Measurements from ENCODE around the gene SLIT3. TPM values are rescaled to one million over a fixed set of nuclear protein-coding genes. Genes with fewer than 3 reads are reported as not detected.

SLIT3 gene
- total RNA-seq, 4 donors from 2014 or later = 28.4 to 77.2 (median 63.8) TPM

DNA sequence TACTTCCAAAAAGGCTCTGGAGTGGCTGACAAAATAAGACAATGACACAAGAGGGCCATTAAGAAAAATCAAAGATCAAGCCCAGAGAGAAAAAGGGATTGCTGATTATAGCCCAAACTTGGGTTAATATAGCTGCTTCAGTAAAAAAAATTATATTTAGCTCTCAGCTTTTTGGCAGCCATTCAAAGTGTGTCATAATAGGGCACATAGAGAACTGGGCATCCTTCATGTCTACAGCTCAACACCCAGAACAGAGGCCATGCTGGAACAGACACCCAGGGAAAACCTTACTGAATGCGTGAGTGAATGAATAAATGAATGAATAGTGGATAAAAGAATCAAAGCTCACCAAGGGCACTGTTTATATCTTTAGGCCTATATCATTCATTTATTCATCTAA is 110.1 kb downstream of the SLIT3 start:
- Histone ChIP-seq H3K9me3 (no peaks in the 10 kb centered on the region), H3K4me1 (peaks cover 0 to 9% of the 10 kb centered on the region in 2 donors), H3K27me3 (no peaks in the 10 kb centered on the region), H3K4me3 (replicated peaks in 1 of 3) (no peak overlapping the region), H3K36me3 (no peaks in the 10 kb centered on the region), H3K27ac (no peak overlapping the region)
- TF ChIP-seq POLR2A (IDR thresholded peaks at IDR 0.05) = no peak
- TF ChIP-seq, protein P1, sequence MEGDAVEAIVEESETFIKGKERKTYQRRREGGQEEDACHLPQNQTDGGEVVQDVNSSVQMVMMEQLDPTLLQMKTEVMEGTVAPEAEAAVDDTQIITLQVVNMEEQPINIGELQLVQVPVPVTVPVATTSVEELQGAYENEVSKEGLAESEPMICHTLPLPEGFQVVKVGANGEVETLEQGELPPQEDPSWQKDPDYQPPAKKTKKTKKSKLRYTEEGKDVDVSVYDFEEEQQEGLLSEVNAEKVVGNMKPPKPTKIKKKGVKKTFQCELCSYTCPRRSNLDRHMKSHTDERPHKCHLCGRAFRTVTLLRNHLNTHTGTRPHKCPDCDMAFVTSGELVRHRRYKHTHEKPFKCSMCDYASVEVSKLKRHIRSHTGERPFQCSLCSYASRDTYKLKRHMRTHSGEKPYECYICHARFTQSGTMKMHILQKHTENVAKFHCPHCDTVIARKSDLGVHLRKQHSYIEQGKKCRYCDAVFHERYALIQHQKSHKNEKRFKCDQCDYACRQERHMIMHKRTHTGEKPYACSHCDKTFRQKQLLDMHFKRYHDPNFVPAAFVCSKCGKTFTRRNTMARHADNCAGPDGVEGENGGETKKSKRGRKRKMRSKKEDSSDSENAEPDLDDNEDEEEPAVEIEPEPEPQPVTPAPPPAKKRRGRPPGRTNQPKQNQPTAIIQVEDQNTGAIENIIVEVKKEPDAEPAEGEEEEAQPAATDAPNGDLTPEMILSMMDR (IDR thresholded peaks at IDR 0.05) = no peak
- 94 to 97% methylated on average over 1 of the region's 1 CpG for WGBS, 2 donors
- intact Hi-C loops (cut with DNase I) = no loop called here
- DNase-seq = no peak

DNA sequence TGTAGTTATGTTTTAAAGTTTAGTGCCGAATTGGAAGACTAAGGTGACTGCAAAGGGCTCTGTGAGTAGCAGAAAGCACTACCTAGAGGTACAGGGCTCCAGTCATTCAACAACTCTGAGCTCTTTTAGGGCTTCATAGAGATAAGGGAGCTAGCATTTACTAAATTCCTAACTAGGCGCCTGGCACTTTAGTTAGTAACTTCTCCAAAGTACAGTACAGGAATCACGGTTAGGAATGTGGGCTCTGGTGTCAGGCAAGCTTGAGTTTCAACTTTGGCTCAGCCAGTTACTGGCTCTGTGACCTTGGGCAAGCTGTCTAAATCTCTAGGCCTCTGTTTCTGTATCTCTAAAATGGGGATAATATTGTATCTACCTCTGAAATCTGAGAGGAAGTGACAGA is 115.3 kb downstream of the SLIT3 start:
- intact Hi-C loops (cut with DNase I) = no loop called here
- no peak for DNase-seq
- no peaks in the 10 kb centered on the region for H3K27me3 ChIP-seq

DNA sequence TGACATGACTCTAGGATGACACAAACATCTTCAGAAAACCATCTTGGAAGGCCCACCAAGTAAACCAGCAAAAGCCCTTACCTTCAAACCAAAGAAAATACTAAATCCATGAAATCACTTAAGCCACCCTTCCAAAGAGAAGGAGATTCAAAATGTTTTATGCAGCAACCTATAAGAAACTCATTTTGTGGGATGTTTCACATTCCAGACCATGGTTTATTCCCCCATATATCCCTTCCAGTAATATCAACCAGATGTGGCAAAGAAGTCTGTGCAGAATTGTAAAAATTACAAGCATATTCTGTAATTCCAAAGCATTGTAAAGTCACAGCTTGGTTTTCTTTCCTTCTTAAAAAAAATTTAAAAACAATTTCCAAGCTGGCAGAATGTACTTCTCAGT is 117.4 kb downstream of the SLIT3 start:
- H3K9me3 ChIP-seq = no peaks in the 10 kb centered on the region
- no peaks in the 10 kb centered on the region for H3K36me3 ChIP-seq
- TF ChIP-seq POLR2A (IDR thresholded peaks at IDR 0.05) = no peak
- TF ChIP-seq, protein P1 (IDR thresholded peaks at IDR 0.05) = no peak
- no peak for DNase-seq
- peaks cover 11 to 17% of the 10 kb centered on the region in 2 donors for H3K4me1 ChIP-seq
- no peaks in the 10 kb centered on the region for H3K27me3 ChIP-seq
- intact Hi-C loops (cut with DNase I) = no loop called here
- no peak overlapping the region for H3K4me3 ChIP-seq (replicated peaks in 1 of 3)
- H3K27ac ChIP-seq = no peak overlapping the region

More for the DNA sequence above, 115.3 kb downstream of the SLIT3 start:
- 83 to 86% methylated on average over 3 of the region's 3 CpGs for WGBS, 2 donors
- no peaks in the 10 kb centered on the region for H3K9me3 ChIP-seq
- no peak overlapping the region for H3K27ac ChIP-seq
- H3K36me3 ChIP-seq = no peaks in the 10 kb centered on the region
- TF ChIP-seq POLR2A (IDR thresholded peaks at IDR 0.05) = no peak
- TF ChIP-seq, protein P1 (IDR thresholded peaks at IDR 0.05) = no peak
- peaks cover 7 to 8% of the 10 kb centered on the region in 2 donors for H3K4me1 ChIP-seq
- H3K4me3 ChIP-seq (replicated peaks in 1 of 3) = no peak overlapping the region

DNA sequence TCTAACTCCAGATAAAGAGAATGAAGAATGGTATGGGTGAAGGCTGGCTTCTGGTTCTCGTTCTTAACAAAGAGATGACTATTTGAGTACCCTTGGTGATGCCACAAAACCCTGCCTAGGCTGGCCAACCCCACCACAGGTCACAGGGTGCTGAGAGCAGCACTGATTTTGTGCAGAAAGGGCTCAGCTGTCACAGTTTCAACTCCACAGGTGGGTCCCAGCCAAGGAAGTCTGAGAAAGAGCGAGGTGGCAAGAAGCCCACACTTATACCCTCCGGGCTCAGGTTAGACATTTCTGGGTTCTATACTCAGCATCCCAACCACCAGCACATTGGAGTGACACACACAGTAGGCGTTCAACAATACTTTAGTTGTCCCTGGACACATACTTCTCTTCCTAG is 118.1 kb downstream of the SLIT3 start:
- TF ChIP-seq, protein P1 (IDR thresholded peaks at IDR 0.05) = no peak
- no peak for TF ChIP-seq POLR2A (IDR thresholded peaks at IDR 0.05)
- Histone ChIP-seq H3K9me3 (no peaks in the 10 kb centered on the region), H3K27me3 (no peaks in the 10 kb centered on the region), H3K27ac (no peak overlapping the region), H3K4me1 (peaks cover 19 to 25% of the 10 kb centered on the region in 2 donors), H3K4me3 (replicated peaks in 1 of 3) (no peak overlapping the region), H3K36me3 (no peaks in the 10 kb centered on the region)
- WGBS, 2 donors = 84 to 91% methylated on average over 4 of the region's 4 CpGs
- intact Hi-C loops (cut with DNase I) = no loop called here
- DNase-seq = no peak

DNA sequence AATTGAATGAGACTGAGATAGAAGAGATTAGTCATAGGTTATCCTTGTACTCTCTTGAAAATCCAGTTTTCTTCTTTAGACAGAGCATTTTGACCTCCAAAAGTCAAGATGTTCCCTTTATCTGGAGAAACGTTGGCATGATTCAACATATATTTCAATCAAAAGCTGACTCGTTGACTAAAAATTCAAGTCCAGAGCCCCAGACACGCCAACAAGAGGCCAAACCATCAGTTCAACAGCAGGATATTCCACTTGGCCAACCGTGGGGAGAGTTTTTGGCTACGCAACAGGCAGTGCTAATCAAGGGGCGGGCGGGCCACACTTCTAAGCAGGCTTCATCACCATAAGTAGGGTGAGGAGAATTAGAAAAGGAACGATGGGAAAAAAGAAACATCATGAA is 119.1 kb downstream of the SLIT3 start:
- DNase-seq = no peak
- 73 to 82% methylated on average over 8 of the region's 8 CpGs for WGBS, 2 donors
- H3K9me3 ChIP-seq = no peaks in the 10 kb centered on the region
- no peaks in the 10 kb centered on the region for H3K27me3 ChIP-seq
- H3K4me3 ChIP-seq (replicated peaks in 1 of 3) = no peak overlapping the region
- TF ChIP-seq, protein P1 (IDR thresholded peaks at IDR 0.05) = no peak
- TF ChIP-seq POLR2A (IDR thresholded peaks at IDR 0.05) = no peak
- no peaks in the 10 kb centered on the region for H3K36me3 ChIP-seq
- H3K4me1 ChIP-seq = peaks cover 20 to 26% of the 10 kb centered on the region in 2 donors
- intact Hi-C loops (cut with DNase I) = no loop called here
- H3K27ac ChIP-seq = no peak overlapping the region
